H1 (cell line): ENCODE results near the gene EGR4. TPM values are rescaled to one million over a fixed set of nuclear protein-coding genes. Genes with fewer than 3 reads are reported as not detected.

Experiments
- RBBP5 ChIP-seq: IDR thresholded peaks from 2 replicates; pipeline ENCODE4 v1.7.1; 2012; ENCODE audit warnings: low read depth, mild to moderate bottlenecking, inconsistent platforms, low read length, moderate library complexity, borderline replicate concordance
- polyA plus RNA-seq, 7 experiments: library from polyadenylated mRNA; depleted of rRNA in 3 of 7; stranded (reverse) in 5 of 7; unstranded in 2 of 7; fragments of >200 nt in 5 of 7; fragments of 200-250 nt in 2 of 7; gene quantifications; 1 replicate in 5 of 7; 2 replicates in 1 of 7; 4 replicates in 1 of 7; pipeline versions ENCODE4 v1.2.1 to v1.2.3, GENCODE V29; 2011 to 2013; ENCODE audit warnings: missing spikeins in 2 of 7, mixed read lengths in 2 of 7
- total RNA-seq: library from RNA; stranded (reverse); fragmentation: NEBNext Ultra II Directional; extraction: Animal tissue kit (Norgen Biotek cat#: 25700); gene quantifications from 2 replicates; pipeline ENCODE4 v1.2.1, GENCODE V29; 2021

EGR4 gene
- total and polyA plus RNA-seq, 2 of the 8 experiments (the other 6 are each of a cell fraction or from before 2014, with no cell fraction given), result 0.20 TPM; not detected in 1

- TF ChIP-seq RBBP5, result no peak
Measured at GRCh38 chr2:73255007-73255644, 38.2 kb downstream of the EGR4 start (continued).
